Neutrophil (primary cell): ENCODE results near the gene CA10.

Source experiments
- H3K27ac ChIP-seq: fragments of 200-600 bp; sonication (generic); 2 replicates; pipeline ENCODE4 v1.5.1; 2016; ENCODE audit warnings: mild to moderate bottlenecking, moderate library complexity
- H3K27me3 ChIP-seq: fragments of 200-600 bp; sonication (generic); 2 replicates; pipeline ENCODE4 v1.6.0; 2016; ENCODE audit warnings: mild to moderate bottlenecking
- H3K36me3 ChIP-seq: fragments of 200-600 bp; sonication (generic); 2 replicates; pipeline ENCODE4 v1.5.1; 2017
- H3K4me1 ChIP-seq, 2 experiments: fragments of 200-600 bp in 1 of 2; sonication (generic) in 1 of 2; 1 replicate in 1 of 2; 2 replicates in 1 of 2; pipeline versions ENCODE4 v1.5.1 to v1.6.1; 2013 to 2016; ENCODE audit warnings: low read depth in 1 of 2, low read length in 1 of 2, mild to moderate bottlenecking in 1 of 2, moderate library complexity in 1 of 2; ENCODE audit not compliant: control insufficient read depth in 1 of 2, insufficient read depth in 1 of 2
- H3K4me3 ChIP-seq, 2 experiments: fragments of 200-600 bp in 1 of 2; sonication (generic) in 1 of 2; 1 replicate in 1 of 2; 2 replicates in 1 of 2; pipeline ENCODE4 v1.5.1; 2013 to 2016; ENCODE audit warnings: low read depth in 1 of 2, low read length in 1 of 2, mild to moderate bottlenecking in 1 of 2, moderate library complexity in 1 of 2
- H3K9me3 ChIP-seq: fragments of 200-600 bp; sonication (generic); 2 replicates; pipeline ENCODE4 v1.5.1; 2016
- TF ChIP-seq, protein P1 (sequence below): fragments of 200-600 bp; sonication (generic); IDR thresholded peaks from 2 replicates; pipeline ENCODE4 v1.5.1; 2016; ENCODE audit warnings: antibody characterized with exemption

The CA10 gene

DNA sequence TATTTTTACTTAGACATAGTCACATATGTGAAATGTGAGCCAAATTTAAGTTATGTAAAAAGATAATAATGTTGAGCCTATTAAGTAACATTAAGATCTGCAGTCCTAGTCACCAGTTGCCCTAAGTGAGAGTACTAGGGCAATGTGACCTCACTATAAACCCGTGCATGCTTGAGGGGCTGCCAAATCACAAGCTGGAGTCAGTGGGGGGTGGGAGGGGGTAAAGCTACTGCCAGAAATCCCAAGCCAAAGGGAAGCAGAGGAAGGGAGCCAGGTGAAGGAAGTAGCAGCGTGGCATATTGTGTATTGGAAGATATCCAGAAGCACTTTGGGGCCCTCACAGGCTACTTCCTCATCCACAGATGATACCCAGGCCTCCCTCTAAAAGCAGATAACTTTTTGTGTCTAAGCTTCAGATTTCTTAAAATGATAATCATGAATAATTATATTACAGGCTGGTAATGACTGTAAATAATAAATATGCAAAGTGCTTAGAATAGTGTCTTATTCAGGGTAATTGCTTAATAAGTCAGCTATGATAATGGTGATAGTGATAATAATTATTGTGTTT is 134.1 kb downstream of the CA10 start:
- TF ChIP-seq, protein P1, sequence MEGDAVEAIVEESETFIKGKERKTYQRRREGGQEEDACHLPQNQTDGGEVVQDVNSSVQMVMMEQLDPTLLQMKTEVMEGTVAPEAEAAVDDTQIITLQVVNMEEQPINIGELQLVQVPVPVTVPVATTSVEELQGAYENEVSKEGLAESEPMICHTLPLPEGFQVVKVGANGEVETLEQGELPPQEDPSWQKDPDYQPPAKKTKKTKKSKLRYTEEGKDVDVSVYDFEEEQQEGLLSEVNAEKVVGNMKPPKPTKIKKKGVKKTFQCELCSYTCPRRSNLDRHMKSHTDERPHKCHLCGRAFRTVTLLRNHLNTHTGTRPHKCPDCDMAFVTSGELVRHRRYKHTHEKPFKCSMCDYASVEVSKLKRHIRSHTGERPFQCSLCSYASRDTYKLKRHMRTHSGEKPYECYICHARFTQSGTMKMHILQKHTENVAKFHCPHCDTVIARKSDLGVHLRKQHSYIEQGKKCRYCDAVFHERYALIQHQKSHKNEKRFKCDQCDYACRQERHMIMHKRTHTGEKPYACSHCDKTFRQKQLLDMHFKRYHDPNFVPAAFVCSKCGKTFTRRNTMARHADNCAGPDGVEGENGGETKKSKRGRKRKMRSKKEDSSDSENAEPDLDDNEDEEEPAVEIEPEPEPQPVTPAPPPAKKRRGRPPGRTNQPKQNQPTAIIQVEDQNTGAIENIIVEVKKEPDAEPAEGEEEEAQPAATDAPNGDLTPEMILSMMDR: no peak
- no peak overlapping the region for H3K4me3 ChIP-seq
- H3K36me3 ChIP-seq: no peaks in the 10 kb centered on the region
- no peaks in the 10 kb centered on the region for H3K4me1 ChIP-seq
- H3K27me3 ChIP-seq: no peaks in the 10 kb centered on the region
- no peaks in the 10 kb centered on the region for H3K9me3 ChIP-seq
- H3K27ac ChIP-seq: no peak overlapping the region

DNA sequence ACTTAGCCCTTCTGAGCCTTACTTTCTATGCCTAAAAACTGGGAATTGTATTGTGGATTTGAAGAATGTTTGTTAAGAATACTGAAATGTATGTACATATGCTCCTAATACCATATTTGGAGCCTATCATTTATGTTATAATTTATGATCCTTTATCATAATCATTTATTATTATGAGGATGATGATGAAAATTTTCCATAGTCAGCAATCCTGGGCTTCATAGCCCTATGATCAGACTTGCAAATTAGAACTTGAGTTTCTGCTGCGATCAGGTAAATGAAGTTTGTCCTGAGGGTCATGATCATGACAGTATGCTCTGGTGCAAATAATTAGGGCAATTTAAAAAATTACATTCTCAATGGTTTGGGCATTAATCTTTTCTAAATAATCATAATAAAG is 147.4 kb downstream of the CA10 start:
- TF ChIP-seq, protein P1: no peak
- Histone ChIP-seq H3K4me3 (no peak overlapping the region), H3K27me3 (no peaks in the 10 kb centered on the region), H3K4me1 (no peaks in the 10 kb centered on the region), H3K9me3 (no peaks in the 10 kb centered on the region), H3K27ac (no peak overlapping the region), H3K36me3 (no peaks in the 10 kb centered on the region)

DNA sequence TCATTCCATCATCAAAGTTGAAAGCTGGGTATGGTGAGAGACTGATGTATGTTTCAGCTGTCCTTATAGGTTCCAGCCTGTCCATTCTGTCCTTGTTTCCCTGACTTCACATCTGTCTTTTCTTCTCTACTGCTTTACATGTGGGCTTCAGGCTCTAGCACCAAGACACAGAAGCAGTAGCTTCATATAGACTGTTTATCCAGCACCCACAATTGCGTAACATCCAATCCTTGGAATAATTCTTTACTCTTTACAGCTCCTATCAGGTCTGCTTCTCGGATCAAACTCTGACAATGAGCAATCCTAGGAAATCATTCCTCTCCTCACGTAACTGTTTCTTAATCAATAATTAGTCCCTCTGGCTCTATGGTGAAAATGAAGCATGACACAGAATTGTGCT is 158.9 kb downstream of the CA10 start:
- TF ChIP-seq, protein P1: no peak
- Histone ChIP-seq H3K4me3 (no peak overlapping the region), H3K27me3 (no peaks in the 10 kb centered on the region), H3K9me3 (no peaks in the 10 kb centered on the region), H3K4me1 (no peaks in the 10 kb centered on the region), H3K27ac (no peak overlapping the region), H3K36me3 (no peaks in the 10 kb centered on the region)

DNA sequence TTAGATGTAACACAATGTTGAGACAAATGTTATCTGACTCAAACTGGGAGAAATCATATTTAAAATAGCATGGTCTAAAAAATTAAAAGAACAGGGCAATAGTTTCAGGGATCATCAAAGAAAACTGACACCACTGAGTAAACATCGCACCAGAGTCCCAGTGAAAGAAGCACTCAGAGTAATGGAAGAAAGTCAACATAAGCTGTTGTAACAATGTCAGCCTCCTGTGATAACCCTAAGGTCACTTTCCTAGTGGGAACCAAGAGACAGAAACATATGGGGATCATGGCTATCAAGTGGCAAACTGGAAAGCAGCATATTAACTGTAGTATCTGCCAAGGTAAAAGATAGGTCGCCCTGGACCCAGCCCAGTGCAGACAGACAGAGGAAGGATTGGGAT is 160.8 kb downstream of the CA10 start:
- no peak overlapping the region for H3K4me3 ChIP-seq
- no peaks in the 10 kb centered on the region for H3K27me3 ChIP-seq
- TF ChIP-seq, protein P1: no peak
- H3K27ac ChIP-seq: no peak overlapping the region
- no peaks in the 10 kb centered on the region for H3K4me1 ChIP-seq
- no peaks in the 10 kb centered on the region for H3K9me3 ChIP-seq
- no peaks in the 10 kb centered on the region for H3K36me3 ChIP-seq

DNA sequence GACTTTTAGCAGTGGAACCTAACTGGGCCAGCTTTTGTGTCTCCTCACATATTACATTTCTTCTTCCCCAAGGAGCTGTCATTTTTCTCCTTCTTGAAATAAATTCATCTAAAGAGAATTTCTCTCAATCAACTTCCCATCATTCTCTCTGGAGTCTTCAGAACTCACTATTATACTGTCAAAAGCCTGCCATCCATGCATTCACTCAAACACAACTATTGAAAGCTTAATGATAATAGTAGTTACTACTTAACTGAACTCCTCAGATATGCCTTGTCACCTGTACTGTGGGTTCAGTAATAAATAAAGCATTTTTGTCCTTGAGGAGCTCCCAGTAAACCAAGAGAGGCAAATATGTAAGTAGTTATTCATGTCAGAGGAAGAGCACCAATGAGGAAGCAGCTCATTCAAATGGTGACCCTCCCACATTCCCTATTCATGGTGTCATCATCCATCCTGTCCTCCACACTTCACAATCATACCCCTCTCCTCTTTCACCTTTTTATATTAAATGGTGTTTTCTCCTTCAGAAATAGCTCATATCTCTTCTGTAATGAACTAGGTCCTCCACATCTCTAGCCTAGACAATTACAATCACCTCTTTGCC is 162.6 kb downstream of the CA10 start:
- no peak overlapping the region for H3K27ac ChIP-seq
- TF ChIP-seq, protein P1: no peak
- no peaks in the 10 kb centered on the region for H3K36me3 ChIP-seq
- H3K9me3 ChIP-seq: no peaks in the 10 kb centered on the region
- no peaks in the 10 kb centered on the region for H3K27me3 ChIP-seq
- H3K4me1 ChIP-seq: no peaks in the 10 kb centered on the region
- no peak overlapping the region for H3K4me3 ChIP-seq
